GM18867 (cell line): ENCODE results near the gene ZNF440.
"Not testable (repeated sequence)": the region's sequence is repeated elsewhere in the genome, so short reads cannot be mapped to it uniquely, and the experiment has no call there.

Source experiments
- ATAC-seq: cut with Tn5 transposase; IDR thresholded peaks from one replicate; pipeline ENCODE4 v1.9.1; 2021; ENCODE audit warnings: mild to moderate bottlenecking, moderate library complexity; ENCODE audit not compliant: unreplicated experiment

The ZNF440 gene

DNA sequence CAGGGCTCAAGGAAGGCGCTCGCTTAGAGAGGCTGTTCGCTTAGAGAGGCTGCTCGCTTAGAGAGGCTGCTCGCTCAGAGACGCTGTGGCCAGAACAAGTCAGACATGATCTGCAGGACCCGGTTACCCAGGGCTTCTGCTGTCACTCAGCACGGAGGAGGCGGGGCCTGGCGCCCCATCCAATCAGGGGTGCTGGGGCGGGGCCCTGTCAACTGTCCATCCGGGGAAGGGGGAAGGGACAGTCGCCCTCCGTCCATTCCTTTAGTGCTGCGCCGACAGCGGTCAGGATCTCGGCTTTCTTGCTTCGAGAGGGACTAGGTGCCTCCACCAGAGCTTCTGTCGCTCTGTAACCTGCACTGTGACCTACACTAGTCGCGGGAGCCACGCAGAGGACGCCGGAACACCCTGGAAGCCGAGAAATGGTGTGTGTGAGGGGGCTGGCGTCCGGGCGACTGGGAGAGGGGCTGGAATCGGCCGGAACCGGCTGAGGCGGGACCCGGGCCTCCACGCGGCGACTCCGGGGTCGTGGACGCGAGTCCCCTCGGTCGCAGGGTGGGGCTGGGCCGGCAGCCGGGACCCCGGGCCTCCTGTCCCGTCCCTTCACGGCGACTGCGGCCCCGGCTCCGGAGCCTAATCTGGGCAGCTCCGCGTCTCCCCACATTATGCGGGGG lies at the start of gene ZNF440:
Gene ZNF440, plus strand, starts transcription at position 245 of the 671 bp plus-strand sequence. Its CDS starts 175 bp downstream, at position 420.
- ATAC-seq: peak; percentile 99

DNA sequence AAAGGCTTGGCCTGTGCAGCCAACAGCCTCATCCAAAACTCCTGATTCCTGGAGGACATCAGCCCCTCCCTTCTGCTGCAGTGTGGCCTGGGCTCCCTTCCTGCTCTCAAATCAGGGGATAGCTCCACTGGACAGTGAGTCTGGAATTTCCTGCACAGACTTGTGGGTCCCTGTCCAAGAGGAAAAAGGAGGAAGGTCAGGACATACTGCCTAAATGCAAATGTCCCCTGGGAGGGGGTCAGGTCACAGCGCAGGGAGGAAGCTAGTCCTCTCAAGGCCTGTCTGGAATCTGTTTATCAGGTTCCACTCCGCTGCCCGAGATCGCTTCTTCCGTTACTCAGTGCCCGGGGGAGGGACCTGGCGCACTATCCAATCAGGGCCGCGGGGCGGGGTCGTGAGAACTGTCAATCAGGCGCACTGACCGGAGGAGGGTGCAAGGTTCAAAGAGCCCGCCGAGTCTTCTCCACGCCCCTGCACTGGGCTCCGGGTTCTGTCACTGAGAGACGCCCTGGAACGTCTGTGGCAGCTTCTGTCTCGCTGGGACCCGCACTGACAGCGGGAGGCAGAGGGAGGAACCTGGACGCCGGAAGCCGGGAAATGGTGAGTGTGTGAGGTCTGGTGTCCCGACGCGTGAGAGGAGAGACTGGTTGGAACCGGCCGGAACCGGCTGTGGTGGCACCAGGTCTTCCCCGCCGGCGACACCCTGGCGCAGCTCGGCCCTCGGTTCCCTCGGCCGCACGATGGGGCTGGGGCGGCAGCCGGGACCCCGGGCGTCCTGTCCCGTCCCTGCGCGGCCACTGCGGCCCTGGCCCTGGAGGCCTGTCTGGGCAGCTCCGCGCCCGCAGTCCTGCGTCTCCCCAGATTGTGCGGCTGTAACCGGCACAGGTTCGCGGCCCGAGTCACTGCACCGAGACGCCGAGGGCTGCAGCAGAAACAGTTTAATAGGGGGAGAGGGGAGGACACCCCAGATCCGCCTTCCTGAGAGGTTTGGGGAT lies 47.2 kb upstream of the ZNF440 start, which contains the start of gene ZNF441:
Gene ZNF441, plus strand, starts transcription at position 404 of the 995 bp plus-strand sequence. Its CDS starts 194 bp downstream, at position 598.
- peak; percentile 94 for ATAC-seq

- peak; percentile 23 for ATAC-seq
Measured at GRCh38 chr19:11767633-11768133, 46.4 kb upstream of the ZNF440 start.

DNA sequence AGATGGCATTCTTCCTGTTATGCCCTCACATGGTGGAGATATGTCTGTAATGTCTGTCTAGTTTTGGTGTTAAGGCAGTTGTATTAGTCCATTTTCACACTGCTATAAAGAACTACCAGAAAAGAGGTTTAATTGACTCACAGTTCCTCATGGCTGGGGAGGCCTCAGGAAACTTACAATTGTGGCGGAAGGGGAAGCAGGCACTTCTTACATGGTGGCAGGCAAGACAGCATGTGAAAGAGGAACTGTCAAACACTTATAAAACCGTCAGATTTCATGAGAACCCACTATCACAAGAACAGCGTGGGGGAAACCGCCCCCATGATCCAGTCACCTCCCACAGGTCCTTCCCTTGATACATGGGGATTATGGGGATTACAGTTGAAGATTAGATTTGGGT lies 44.1 kb upstream of the ZNF440 start:
- no peak for ATAC-seq

- not testable (repeated sequence) for ATAC-seq
Measured at GRCh38 chr19:11771520-11771919, 42.6 kb upstream of the ZNF440 start.

- ATAC-seq: not testable (repeated sequence)
Measured at GRCh38 chr19:11776669-11777068, 37.4 kb upstream of the ZNF440 start.

DNA sequence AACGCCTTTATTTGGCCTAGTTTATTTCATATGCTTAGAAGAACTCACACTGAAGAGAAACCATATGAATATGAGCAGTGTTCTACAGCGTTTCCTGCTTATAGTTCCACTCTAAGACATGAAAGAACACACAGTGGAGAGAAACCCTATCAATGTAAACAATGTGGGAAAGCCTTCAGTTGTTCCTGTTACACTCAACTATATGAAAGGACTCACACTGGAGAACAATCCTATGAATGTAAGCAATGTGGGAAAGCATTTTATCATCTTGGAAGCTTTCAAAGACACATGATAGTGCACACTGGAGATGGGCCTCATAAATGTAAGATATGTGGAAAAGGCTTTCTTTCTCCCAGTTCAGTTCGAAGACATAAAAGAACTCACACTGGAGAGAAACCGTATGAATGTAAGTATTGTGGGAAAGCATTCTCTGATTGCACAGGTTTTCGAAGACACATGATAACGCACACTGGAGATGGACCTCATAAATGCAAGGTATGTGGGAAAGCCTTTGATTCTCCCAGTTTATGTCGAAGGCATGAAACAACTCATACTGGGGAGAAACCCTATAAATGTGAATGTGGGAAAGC lies 33.5 kb upstream of the ZNF440 start:
- no peak for ATAC-seq

DNA sequence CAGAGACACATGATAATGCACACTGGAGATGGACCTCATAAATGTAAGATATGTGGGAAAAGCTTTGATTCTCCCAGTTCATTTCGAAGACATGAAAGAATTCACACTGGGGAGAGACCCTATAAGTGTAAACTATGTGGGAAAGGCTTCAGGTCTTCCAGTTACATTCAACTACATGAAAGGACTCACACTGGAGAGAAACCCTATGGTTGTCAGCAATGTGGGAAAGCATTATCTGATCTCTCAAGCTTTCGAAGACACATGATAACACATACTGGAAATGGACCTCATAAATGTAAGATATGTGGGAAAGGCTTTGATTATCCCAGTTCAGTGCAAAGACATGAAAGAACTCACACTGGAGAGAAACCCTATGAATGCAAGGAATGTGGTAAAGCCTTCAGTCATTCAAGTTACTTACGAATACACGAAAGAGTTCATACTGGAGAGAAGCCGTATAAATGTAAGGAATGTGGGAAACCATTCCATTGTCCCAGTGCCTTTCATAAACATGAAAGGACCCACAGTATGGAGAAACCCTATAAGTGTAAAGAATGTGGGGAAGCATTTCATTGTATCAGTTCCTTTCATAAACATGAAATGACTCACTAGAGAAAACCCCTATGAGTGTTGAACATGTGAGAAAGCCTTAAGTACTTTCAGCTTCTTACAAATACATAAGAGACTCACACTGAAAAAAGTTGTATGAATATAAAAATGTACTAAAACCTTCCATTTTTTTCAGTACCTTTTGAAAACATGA lies 32.6 kb upstream of the ZNF440 start:
- ATAC-seq: no peak

DNA sequence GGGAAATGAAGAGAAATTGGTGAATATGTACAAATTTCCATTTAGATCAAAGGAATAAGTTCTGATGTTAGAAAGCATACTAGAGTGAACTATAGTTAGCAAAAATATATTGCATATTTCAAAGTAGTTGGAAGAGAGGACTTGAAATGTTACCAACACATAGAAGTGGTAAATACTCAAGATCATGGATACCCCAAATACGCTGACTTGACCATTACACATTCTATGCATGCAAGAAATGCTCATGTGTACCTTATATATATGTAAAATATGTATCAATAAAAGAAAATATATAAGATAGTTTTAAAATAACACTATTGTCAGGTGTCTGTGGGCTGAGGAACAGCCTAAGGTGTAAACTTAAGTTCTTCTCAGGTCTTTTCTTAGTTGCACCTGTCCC lies 30.3 kb upstream of the ZNF440 start:
- ATAC-seq: no peak

- no peak for ATAC-seq
Measured at GRCh38 chr19:11784356-11784755, 29.7 kb upstream of the ZNF440 start.

DNA sequence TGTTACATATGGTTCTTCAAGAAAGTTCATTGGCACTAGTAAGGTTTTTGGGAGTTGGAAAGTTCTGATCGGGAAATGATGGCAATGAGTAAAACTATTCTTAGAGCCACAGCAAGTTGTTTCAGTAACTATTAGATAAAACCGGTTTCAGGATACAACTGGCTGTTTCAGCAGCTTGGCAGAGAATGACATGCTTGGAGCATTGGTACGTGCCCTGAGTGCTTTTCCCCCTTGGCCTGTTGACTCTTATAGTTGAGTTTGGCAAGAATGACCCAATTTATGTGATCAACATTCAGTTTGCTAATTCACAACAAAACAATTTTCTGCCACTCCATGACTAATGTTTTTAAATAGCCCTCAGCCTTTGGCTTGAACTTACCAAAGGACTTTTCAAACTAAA lies 26.5 kb upstream of the ZNF440 start:
- no peak for ATAC-seq

- no peak for ATAC-seq
Measured at GRCh38 chr19:11792942-11793341, 21.1 kb upstream of the ZNF440 start.

DNA sequence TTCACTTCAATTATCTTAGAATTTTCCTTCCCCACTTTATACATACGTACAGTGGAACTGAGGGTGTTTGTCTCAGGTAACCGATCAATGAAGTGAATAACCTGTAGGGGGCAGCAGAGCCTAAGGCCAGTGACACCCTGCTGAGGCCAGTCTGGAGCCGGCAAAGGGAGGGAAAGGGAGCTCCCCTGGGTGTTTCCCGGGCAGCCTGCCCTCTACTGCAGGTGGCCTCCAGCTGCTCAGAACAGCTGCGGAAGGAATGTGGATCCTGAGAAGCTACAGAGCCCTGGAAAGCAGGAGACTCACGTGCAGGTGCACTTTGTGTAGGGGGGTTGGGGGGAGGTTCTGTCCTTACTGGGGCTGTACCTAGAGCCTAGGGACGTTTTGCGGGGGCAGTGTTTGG lies 16.6 kb upstream of the ZNF440 start:
- ATAC-seq: no peak

DNA sequence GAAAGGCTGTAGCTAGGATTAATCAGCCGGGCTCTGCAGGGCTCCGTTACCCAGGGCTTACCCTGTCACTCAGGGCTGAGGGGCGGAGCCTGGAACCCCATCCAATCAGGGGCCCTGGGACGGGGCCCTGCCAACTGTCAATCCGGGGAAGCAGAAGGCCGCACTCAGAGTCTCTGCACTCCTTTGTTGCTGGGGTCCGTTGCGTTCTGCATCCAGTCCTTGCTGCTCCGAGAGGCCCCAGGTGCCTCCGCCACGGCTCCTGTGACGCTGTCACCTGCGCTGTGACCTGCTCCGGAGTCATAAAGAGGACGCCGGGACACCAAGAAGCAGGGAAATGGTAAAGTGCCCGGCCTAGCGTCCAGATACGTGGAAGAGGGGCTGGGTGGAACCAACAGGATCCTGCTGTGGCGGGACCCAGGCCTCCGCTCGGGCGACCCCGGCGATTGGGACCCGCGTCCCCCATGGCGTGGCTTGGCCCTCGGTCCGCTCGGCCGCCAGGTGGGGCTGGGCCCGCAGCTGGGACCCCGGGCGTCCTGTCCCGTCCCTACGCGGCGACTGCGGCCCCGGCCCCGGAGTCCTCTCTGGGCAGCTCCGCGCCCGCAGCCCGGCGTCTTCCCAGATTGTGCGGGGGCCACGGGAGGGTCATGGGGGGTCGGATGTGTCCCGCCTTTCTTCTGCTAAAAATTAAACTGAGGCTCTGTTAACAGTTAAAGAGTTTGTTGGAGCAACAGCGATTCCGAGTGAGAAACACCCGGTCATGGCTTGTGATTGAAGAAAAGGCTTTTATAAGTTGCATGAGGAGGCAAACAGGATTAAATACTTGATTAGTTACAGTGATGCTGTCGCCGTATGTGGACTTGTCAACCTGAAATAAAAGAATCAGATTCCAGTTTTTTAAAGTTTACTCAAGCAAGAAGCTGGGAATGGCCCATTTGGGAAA lies 15.4 kb upstream of the ZNF440 start, which contains the start of gene ZNF491:
Gene ZNF491, plus strand, starts transcription at position 133 of the 940 bp plus-strand sequence. CDS start 7,431 bp downstream, outside the sequence.
- peak; percentile 91 for ATAC-seq

- no peak for ATAC-seq
Measured at GRCh38 chr19:11806354-11807098, 7.5 kb upstream of the ZNF440 start.

DNA sequence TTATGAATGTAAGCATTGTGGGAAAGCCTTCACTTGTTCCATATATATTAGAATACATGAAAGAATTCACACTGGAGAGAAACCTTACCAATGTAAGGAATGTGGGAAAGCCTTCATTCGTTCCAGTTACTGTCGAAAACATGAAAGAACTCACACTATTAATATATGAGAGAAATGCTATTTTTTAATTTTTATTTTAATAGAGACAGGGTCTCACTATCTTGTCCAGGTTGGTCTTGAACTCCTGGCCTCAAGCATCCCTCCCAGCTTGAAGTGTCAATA lies 7.0 kb upstream of the ZNF440 start:
- no peak for ATAC-seq

DNA sequence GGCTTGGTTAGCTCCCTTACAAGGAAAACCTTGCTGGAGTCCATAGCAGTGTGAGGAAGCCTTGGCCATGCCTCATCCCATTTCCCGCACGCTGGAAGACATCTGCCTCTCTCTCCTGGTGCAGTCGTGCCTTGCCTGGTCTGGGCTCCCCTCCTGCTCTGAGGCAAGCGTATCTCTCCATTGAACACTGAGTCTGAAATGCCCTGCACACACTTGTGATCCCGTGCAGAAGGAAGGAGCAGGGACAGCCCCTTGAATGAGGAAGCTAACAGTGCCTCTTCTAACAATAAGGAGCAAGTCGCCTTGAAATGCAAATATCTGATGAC lies 407 bp upstream of the ZNF440 start:
- ATAC-seq: peak; percentile 5

- ATAC-seq: no peak
Measured at GRCh38 chr19:11814700-11815035, 595 bp downstream of the ZNF440 start.
